OCI-LY1 (cell line): ENCODE data around the gene MPDU1.

Source experiments
- H2AFZ ChIP-seq: fragments of 200-600 bp; sonication (generic), shearing (Covaris generic); 2 replicates; pipeline ENCODE4 v1.6.0; 2014; ENCODE audit warnings: antibody characterized with exemption, mild to moderate bottlenecking, low read length
- H3F3A ChIP-seq: fragments of 200-600 bp; sonication (generic), shearing (Covaris generic); 2 replicates; pipeline ENCODE4 v1.6.0; 2014; ENCODE audit warnings: mild to moderate bottlenecking, antibody characterized with exemption, low read length, moderate library complexity; ENCODE audit not compliant: insufficient read depth
- H3K27ac ChIP-seq: fragments of 200-600 bp; sonication (generic); 2 replicates; pipeline ENCODE4 v1.5.1; 2014; ENCODE audit warnings: low read length, mixed run types, mild to moderate bottlenecking, low read depth; ENCODE audit not compliant: poor library complexity, severe bottlenecking
- H3K27me3 ChIP-seq: fragments of 200-600 bp; sonication (generic); 2 replicates; pipeline ENCODE4 v1.6.0; 2014; ENCODE audit warnings: antibody characterized with exemption, mild to moderate bottlenecking, low read length, moderate library complexity; ENCODE audit not compliant: insufficient read depth
- H3K36me3 ChIP-seq: fragments of 200-600 bp; sonication (generic); 2 replicates; pipeline ENCODE4 v1.6.1; 2014; ENCODE audit warnings: mild to moderate bottlenecking, antibody characterized with exemption, low read length, moderate library complexity, mixed read lengths; ENCODE audit not compliant: insufficient read depth
- H3K4me1 ChIP-seq: fragments of 200-600 bp; sonication (generic); 2 replicates; pipeline ENCODE4 v1.5.1; 2014; ENCODE audit warnings: mild to moderate bottlenecking, low read length, moderate library complexity; ENCODE audit not compliant: insufficient read depth, severe bottlenecking
- H3K4me2 ChIP-seq: fragments of 200-600 bp; sonication (generic), shearing (Covaris generic); 2 replicates; pipeline ENCODE4 v1.6.1; 2014; ENCODE audit warnings: low read length
- H3K4me3 ChIP-seq: fragments of 200-600 bp; sonication (generic); 2 replicates; pipeline ENCODE4 v1.5.1; 2014; ENCODE audit warnings: low read length, low read depth, mild to moderate bottlenecking, mixed read lengths; ENCODE audit not compliant: poor library complexity, severe bottlenecking
- H3K79me2 ChIP-seq: fragments of 200-600 bp; shearing (Covaris generic); 2 replicates; pipeline ENCODE4 v1.6.1; 2016; ENCODE audit warnings: mixed run types, low read length, mixed read lengths; ENCODE audit not compliant: insufficient read depth
- H3K9ac ChIP-seq: fragments of 200-600 bp; sonication (generic), shearing (Covaris generic); 2 replicates; pipeline ENCODE4 v1.6.1; 2014; ENCODE audit warnings: mild to moderate bottlenecking, low read length, mixed read lengths
- H3K9me2 ChIP-seq: fragments of 200-600 bp; sonication (generic), shearing (Covaris generic); 2 replicates; pipeline ENCODE4 v1.6.1; 2014; ENCODE audit warnings: low read depth, mild to moderate bottlenecking, low read length, mixed read lengths
- H3K9me3 ChIP-seq: fragments of 200-600 bp; shearing (Covaris generic); 2 replicates; pipeline ENCODE4 v1.6.1; 2014; ENCODE audit warnings: low read length, mixed read lengths
- H4K20me1 ChIP-seq: fragments of 200-600 bp; sonication (generic), shearing (Covaris generic); 2 replicates; pipeline ENCODE4 v1.6.0; 2016; ENCODE audit warnings: mild to moderate bottlenecking, low read length; ENCODE audit not compliant: insufficient read depth
- EZH2 ChIP-seq: fragments of 200-600 bp; sonication (generic), shearing (Covaris generic); IDR thresholded peaks from 2 replicates; pipeline ENCODE4 v1.8.0; 2017; ENCODE audit warnings: borderline replicate concordance, mixed run types, mild to moderate bottlenecking, antibody characterized with exemption, low read length, moderate library complexity, mixed read lengths
- TF ChIP-seq, protein P1 (sequence below): fragments of 200-600 bp; sonication (generic), shearing (Covaris generic); IDR thresholded peaks from 2 replicates; pipeline ENCODE4 v1.5.1; 2017; ENCODE audit warnings: mild to moderate bottlenecking, antibody characterized with exemption, low read length, moderate library complexity, mixed read lengths

Gene MPDU1

DNA sequence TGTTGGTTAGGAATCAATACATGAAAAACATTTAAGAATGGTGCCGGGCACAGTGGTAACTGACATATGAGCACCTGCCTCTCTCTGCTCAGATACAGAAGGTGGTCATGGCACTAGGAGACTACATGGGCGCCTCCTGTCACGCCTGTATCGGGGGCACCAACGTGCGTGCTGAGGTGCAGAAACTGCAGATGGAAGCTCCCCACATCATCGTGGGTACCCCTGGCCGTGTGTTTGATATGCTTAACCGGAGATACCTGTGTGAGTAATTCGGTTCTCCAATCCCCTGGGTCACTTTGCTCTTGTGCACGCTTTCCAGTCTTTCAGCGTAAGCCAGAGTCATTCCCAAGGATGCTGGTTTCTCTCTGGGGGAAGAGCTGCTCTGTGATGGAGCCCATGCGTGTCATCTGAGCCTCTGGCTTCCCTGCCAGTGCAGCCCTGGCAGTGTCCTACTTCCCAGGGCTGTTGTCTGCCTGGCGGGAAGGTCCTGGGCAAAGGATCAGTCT lies 7.2 kb upstream of the MPDU1 start:
- Histone ChIP-seq H3K27ac (no peak overlapping the region), H3K36me3 (peaks cover 76% of the 10 kb centered on the region), H3K27me3 (no peaks in the 10 kb centered on the region), H3K9ac (no peak overlapping the region), H3K4me1 (peaks cover 40% of the 10 kb centered on the region), H4K20me1 (peaks cover 5% of the 10 kb centered on the region; the same call in 1 of the 2 replicates), H3K4me2 (no peak overlapping the region), H3K9me3 (no peaks in the 10 kb centered on the region), H3K79me2 (peaks cover 28% of the 10 kb centered on the region), H3K9me2 (no peaks in the 10 kb centered on the region), H3K4me3 (no peak overlapping the region), H2AFZ (no peak overlapping the region), H3F3A (peaks cover 48% of the 10 kb centered on the region)
- TF ChIP-seq, protein P1, sequence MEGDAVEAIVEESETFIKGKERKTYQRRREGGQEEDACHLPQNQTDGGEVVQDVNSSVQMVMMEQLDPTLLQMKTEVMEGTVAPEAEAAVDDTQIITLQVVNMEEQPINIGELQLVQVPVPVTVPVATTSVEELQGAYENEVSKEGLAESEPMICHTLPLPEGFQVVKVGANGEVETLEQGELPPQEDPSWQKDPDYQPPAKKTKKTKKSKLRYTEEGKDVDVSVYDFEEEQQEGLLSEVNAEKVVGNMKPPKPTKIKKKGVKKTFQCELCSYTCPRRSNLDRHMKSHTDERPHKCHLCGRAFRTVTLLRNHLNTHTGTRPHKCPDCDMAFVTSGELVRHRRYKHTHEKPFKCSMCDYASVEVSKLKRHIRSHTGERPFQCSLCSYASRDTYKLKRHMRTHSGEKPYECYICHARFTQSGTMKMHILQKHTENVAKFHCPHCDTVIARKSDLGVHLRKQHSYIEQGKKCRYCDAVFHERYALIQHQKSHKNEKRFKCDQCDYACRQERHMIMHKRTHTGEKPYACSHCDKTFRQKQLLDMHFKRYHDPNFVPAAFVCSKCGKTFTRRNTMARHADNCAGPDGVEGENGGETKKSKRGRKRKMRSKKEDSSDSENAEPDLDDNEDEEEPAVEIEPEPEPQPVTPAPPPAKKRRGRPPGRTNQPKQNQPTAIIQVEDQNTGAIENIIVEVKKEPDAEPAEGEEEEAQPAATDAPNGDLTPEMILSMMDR = no peak
- TF ChIP-seq EZH2 = no peak

DNA sequence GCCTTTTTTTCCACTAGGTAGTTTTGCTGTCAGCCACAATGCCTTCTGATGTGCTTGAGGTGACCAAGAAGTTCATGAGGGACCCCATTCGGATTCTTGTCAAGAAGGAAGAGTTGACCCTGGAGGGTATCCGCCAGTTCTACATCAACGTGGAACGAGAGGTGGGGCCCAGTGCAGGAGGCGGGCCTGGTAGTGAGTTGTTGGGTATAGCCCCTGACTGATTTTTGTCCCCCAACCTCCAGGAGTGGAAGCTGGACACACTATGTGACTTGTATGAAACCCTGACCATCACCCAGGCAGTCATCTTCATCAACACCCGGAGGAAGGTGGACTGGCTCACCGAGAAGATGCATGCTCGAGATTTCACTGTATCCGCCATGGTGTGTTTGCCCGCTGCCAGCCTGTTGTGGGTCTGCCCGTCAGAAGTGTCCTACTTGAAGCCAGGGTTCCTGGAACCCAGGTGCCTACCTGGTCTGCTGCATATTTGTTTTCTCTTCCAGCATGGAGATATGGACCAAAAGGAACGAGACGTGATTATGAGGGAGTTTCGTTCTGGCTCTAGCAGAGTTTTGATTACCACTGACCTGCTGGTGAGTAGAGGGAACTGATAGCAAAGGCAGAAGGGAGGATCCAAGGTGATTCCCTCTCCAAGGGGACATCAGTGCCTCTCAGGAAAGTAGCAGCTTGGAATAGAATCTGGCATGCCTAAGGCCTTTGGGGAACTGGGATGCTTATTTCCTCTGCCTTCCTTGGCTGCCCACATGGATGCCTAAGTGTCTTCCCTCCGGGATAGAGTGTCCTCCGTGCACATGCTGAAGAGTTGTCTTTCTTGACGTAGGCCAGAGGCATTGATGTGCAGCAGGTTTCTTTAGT lies 6.1 kb upstream of the MPDU1 start:
- Histone ChIP-seq H2AFZ (no peak overlapping the region), H3K4me1 (peaks cover 50% of the 10 kb centered on the region), H3F3A (peaks cover 48% of the 10 kb centered on the region), H3K4me3 (no peak overlapping the region), H3K9me2 (no peaks in the 10 kb centered on the region), H3K79me2 (peaks cover 28% of the 10 kb centered on the region), H3K9ac (no peak overlapping the region), H3K27me3 (no peaks in the 10 kb centered on the region), H3K9me3 (no peaks in the 10 kb centered on the region), H3K4me2 (no peak overlapping the region), H3K36me3 (peaks cover 73% of the 10 kb centered on the region), H4K20me1 (peaks cover 5% of the 10 kb centered on the region; the same call in 1 of the 2 replicates), H3K27ac (no peak overlapping the region)
- TF ChIP-seq, protein P1 = no peak
- TF ChIP-seq EZH2 = no peak

DNA sequence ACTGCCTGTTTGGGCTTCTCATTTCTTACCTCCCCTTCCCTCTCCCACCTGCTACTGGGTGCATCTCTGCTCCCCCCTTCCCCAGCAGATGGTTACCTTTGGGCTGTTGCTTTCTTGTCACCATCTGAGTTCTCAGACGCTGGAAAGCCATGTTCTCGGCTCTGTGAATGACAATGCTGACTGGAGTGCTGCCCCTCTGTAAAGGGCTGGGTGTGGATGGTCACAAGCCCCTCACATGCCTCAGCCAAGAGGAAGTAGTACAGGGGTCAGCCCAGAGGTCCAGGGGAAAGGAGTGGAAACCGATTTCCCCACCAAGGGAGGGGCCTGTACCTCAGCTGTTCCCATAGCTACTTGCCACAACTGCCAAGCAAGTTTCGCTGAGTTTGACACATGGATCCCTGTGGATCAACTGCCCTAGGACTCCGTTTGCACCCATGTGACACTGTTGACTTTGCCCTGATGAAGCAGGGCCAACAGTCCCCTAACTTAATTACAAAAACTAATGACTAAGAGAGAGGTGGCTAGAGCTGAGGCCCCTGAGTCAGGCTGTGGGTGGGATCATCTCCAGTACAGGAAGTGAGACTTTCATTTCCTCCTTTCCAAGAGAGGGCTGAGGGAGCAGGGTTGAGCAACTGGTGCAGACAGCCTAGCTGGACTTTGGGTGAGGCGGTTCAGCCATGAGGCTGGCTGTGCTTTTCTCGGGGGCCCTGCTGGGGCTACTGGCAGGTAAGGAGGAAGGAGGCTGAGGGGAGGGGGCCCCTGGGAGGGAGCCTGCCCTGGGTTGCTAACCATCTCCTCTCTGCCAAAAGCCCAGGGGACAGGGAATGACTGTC lies 4.4 kb upstream of the MPDU1 start, which contains the start of gene CD68:
Gene CD68, plus strand, starts transcription at position 638 of the 833 bp plus-strand sequence. Its CDS starts 40 bp downstream, at position 678.
- Histone ChIP-seq H3F3A (peaks cover 44% of the 10 kb centered on the region), H3K9me2 (no peaks in the 10 kb centered on the region), H3K4me3 (no peak within 1 kb of the TSS), H3K36me3 (peaks cover 60% of the 10 kb centered on the region), H4K20me1 (peaks cover 5% of the 10 kb centered on the region; the same call in 1 of the 2 replicates), H3K79me2 (peaks cover 13% of the 10 kb centered on the region), H3K4me1 (peaks cover 55% of the 10 kb centered on the region), H3K27ac (peak within 1 kb of the TSS; percentile 88), H3K9ac (no peak within 1 kb of the TSS), H3K9me3 (no peaks in the 10 kb centered on the region), H3K4me2 (no peak within 1 kb of the TSS), H2AFZ (no peak within 1 kb of the TSS), H3K27me3 (no peaks in the 10 kb centered on the region)
- TF ChIP-seq EZH2 = no peak
- TF ChIP-seq, protein P1 = no peak
